Measurements from ENCODE around the gene ABI3BP. TPM values are rescaled to one million over a fixed set of nuclear protein-coding genes. Genes with fewer than 3 reads are reported as not detected.

ABI3BP gene
- total RNA-seq, 2 donors from 2014 or later, result 16.4 to 34.6 TPM

DNA sequence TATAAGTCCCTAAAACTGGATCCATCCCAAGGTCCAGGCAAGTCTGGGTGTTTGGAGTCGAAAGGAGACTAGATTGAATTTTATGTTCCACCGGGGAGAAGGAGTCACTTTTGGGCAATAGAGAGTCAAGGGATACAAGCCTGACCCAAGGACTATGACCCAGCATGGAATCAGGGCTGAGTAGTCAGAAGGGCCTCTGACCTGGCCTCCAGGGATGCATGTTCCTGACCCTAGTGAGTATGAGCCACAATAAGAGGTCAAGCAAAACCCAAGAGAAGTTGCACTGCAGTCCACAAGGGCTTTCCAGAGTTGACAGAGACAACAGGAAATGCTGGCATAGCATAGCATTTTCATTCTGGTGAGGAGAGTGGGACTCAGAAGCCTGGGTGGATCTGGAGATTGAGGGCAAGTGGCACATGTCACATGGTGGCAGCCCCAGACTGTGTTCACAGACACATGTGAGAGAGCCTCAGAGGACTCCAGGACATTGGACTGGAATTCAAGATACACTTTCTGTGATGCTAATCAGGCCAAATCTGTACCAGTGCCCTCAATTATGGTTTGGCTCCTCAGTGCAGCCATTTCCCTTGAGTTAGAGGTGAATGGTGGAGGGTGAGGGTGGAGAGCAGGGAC lies 217.0 kb downstream of the ABI3BP start:
- intact Hi-C loops (cut with DNase I), result no loop called here
- no peak overlapping the region for H3K4me3 ChIP-seq
- H3K36me3 ChIP-seq, result no peaks in the 10 kb centered on the region
- no peak for DNase-seq
- H3K9me3 ChIP-seq, result no peaks in the 10 kb centered on the region
- no peak for TF ChIP-seq CTCF (IDR thresholded peaks at IDR 0.05)
- H3K27me3 ChIP-seq, result no peaks in the 10 kb centered on the region
- H3K4me1 ChIP-seq, result no peaks in the 10 kb centered on the region
- H3K9ac ChIP-seq (ENCODE audit: low read depth in 2 of 2, low read length in 2 of 2), result no peak overlapping the region
- H3K27ac ChIP-seq, result no peak overlapping the region

DNA sequence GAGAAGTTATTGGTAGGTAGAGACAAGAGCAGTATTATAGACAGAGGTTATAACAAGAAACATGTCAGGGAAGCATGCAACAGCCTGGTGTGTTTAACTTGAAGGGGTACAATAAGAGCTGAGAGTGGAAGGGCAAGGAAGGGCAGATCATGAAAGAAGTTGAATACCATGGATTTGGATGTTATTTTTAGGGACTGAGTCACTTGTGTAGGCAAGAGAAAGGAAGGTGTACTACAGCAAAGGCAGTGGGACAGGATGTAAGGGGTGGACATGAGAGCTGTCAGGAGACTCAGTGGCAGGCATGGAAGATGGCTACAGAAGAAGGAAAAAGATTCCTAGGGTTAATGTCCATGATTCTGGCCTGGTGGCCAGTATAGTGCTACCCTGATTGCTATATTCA lies 217.6 kb downstream of the ABI3BP start:
- no peaks in the 10 kb centered on the region for H3K27me3 ChIP-seq

DNA sequence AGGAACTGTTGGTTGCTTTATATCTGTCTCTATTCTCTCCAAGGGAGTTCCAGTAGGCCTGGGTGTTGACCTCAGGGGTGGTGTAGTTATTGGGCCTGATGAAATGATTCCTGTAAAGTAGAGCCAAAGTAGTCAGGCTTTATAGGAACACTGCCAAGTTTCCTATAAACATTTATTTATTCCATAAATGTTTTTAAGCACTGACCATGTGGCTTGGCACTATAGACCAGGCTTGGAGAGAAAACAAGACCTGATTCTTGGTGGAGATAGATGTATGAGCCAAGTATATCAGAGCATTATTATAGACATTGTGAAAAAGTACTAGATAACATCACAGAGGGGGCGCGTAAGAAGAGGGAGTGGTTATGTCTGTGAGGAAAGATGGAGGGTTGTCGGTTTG lies 218.0 kb downstream of the ABI3BP start:
- no peak overlapping the region for H3K4me3 ChIP-seq
- no peaks in the 10 kb centered on the region for H3K4me1 ChIP-seq
- no peak overlapping the region for H3K9ac ChIP-seq (ENCODE audit: low read depth in 2 of 2, low read length in 2 of 2)
- no peak for TF ChIP-seq CTCF (IDR thresholded peaks at IDR 0.05)
- intact Hi-C loops (cut with DNase I), result no loop called here
- no peaks in the 10 kb centered on the region for H3K9me3 ChIP-seq
- DNase-seq, result no peak
- no peaks in the 10 kb centered on the region for H3K27me3 ChIP-seq
- no peaks in the 10 kb centered on the region for H3K36me3 ChIP-seq
- no peak overlapping the region for H3K27ac ChIP-seq

More for the DNA sequence above, 217.6 kb downstream of the ABI3BP start:
- intact Hi-C loops (cut with DNase I), result no loop called here
- Histone ChIP-seq H3K36me3 (no peaks in the 10 kb centered on the region), H3K27ac (no peak overlapping the region), H3K9me3 (no peaks in the 10 kb centered on the region), H3K4me1 (no peaks in the 10 kb centered on the region), H3K4me3 (no peak overlapping the region), H3K9ac (ENCODE audit: low read depth in 2 of 2, low read length in 2 of 2) (no peak overlapping the region)
- TF ChIP-seq CTCF (IDR thresholded peaks at IDR 0.05), result no peak
- DNase-seq, result no peak

- Histone ChIP-seq H3K9ac (ENCODE audit: low read depth in 2 of 2, low read length in 2 of 2) (no peak overlapping the region), H3K4me1 (no peaks in the 10 kb centered on the region), H3K27me3 (no peaks in the 10 kb centered on the region), H3K9me3 (no peaks in the 10 kb centered on the region), H3K36me3 (no peaks in the 10 kb centered on the region), H3K4me3 (no peak overlapping the region), H3K27ac (no peak overlapping the region)
- no peak for TF ChIP-seq CTCF (IDR thresholded peaks at IDR 0.05)
- no peak for DNase-seq
- intact Hi-C loops (cut with DNase I), result no loop called here
Measured at GRCh38 chr3:100769693-100770092, 223.5 kb downstream of the ABI3BP start.

GRCh38 chr3:100766069-100766468 lies 227.2 kb downstream of the ABI3BP start:
- Histone ChIP-seq H3K27me3 (no peaks in the 10 kb centered on the region), H3K27ac (no peak overlapping the region), H3K9ac (ENCODE audit: low read depth in 2 of 2, low read length in 2 of 2) (no peak overlapping the region), H3K4me3 (no peak overlapping the region), H3K36me3 (no peaks in the 10 kb centered on the region), H3K4me1 (no peaks in the 10 kb centered on the region), H3K9me3 (no peaks in the 10 kb centered on the region)
- DNase-seq, result no peak
- no peak for TF ChIP-seq CTCF (IDR thresholded peaks at IDR 0.05)
- intact Hi-C loops (cut with DNase I), result no loop called here

All from colonic mucosa (tissue), 4 donors.